Measurements from ENCODE around the gene TRIM5.
"Not testable (repeated sequence)": the region's sequence is repeated elsewhere in the genome, so short reads cannot be mapped to it uniquely, and the experiment has no call there.

Gene TRIM5

GRCh38 chr11:5686426-5686825 is 1.6 kb upstream of the TRIM5 start:
- DNase-seq = no peak

- DNase-seq = no peak
These were observed 733 bp downstream of the TRIM5 start for GRCh38 chr11:5684036-5684645.

GRCh38 chr11:5683620-5684019 is 1.3 kb downstream of the TRIM5 start:
- peak; percentile 45 to 55 for DNase-seq

- not testable (repeated sequence) for DNase-seq
These were observed 1.9 kb downstream of the TRIM5 start for GRCh38 chr11:5682890-5683441.

- DNase-seq = no peak
These were observed 5.1 kb downstream of the TRIM5 start for GRCh38 chr11:5679811-5680210.

- DNase-seq = no peak
These were observed 10.5 kb downstream of the TRIM5 start for GRCh38 chr11:5674391-5674790.

- DNase-seq = no peak
These were observed 13.0 kb downstream of the TRIM5 start for GRCh38 chr11:5671831-5672230.

GRCh38 chr11:5666402-5666793 is 18.5 kb downstream of the TRIM5 start:
- no peak for DNase-seq

- DNase-seq = no peak
These were observed 19.0 kb downstream of the TRIM5 start for GRCh38 chr11:5665746-5666401.

GRCh38 chr11:5665051-5665570 is 19.8 kb downstream of the TRIM5 start:
- no peak for DNase-seq

GRCh38 chr11:5663511-5663910 is 21.4 kb downstream of the TRIM5 start:
- DNase-seq = no peak

- DNase-seq = no peak
These were observed 26.6 kb downstream of the TRIM5 start for GRCh38 chr11:5658318-5658717.

- DNase-seq = not testable (repeated sequence)
These were observed 27.9 kb downstream of the TRIM5 start for GRCh38 chr11:5656956-5657355.

- DNase-seq = no peak
These were observed 29.4 kb downstream of the TRIM5 start for GRCh38 chr11:5655474-5655873.

GRCh38 chr11:5646139-5646538 is 38.7 kb downstream of the TRIM5 start:
- DNase-seq = no peak

- DNase-seq = no peak
These were observed 41.3 kb downstream of the TRIM5 start for GRCh38 chr11:5643585-5643984.

- DNase-seq = no peak
These were observed 44.9 kb downstream of the TRIM5 start for GRCh38 chr11:5639953-5640352.

GRCh38 chr11:5631969-5632635 is 52.8 kb downstream of the TRIM5 start:
- DNase-seq = no peak

- DNase-seq = no peak
These were observed 53.5 kb downstream of the TRIM5 start for GRCh38 chr11:5631417-5631816.

GRCh38 chr11:5626196-5626595 is 58.7 kb downstream of the TRIM5 start:
- DNase-seq = no peak

GRCh38 chr11:5625281-5625680 is 59.6 kb downstream of the TRIM5 start:
- DNase-seq = no peak

GRCh38 chr11:5624489-5625279 is 60.2 kb downstream of the TRIM5 start, which contains the start of gene TRIM34:
TRIM34 (plus strand) TSS chr11:5625001; CDS start chr11:5632332, 7,331 bp downstream.
- peak; percentile 48 to 63 for DNase-seq

GRCh38 chr11:5622802-5623201 is 62.1 kb downstream of the TRIM5 start:
- DNase-seq = no peak

All from activated CD4-positive, alpha-beta T cell treated with anti-CD3 and anti-CD28 coated beads, Interleukin-2, amount 50 U/mL, for 48 hours (primary cell).